HFFc6 (cell line): ENCODE results near the gene TMEM207. TPM values are rescaled to one million over a fixed set of nuclear protein-coding genes. Genes with fewer than 3 reads are reported as not detected.

ENCODE experiments used
- DNase-seq: peaks from one replicate; pipeline ENCODE4 v3.0.0-alpha.2; 2018
- H3K27ac Mint-ChIP-seq: 2 replicates; pipeline ENCODE4 v1.8.0; 2020; ENCODE audit warnings: mild to moderate bottlenecking, mixed read lengths
- H3K27me3 Mint-ChIP-seq: 2 replicates; pipeline ENCODE4 v1.8.0; 2021; ENCODE audit warnings: mild to moderate bottlenecking, moderate library complexity, mixed read lengths; ENCODE audit not compliant: insufficient read depth
- H3K36me3 Mint-ChIP-seq: 2 replicates; pipeline ENCODE4 v1.8.0; 2021; ENCODE audit warnings: low read depth, mixed read lengths
- H3K4me1 Mint-ChIP-seq: 2 replicates; pipeline ENCODE4 v1.8.0; 2020; ENCODE audit warnings: low read depth, mixed read lengths
- H3K4me3 Mint-ChIP-seq: 2 replicates; pipeline ENCODE4 v1.8.0; 2020; ENCODE audit warnings: mild to moderate bottlenecking, moderate library complexity, mixed read lengths
- H3K9me3 Mint-ChIP-seq: 2 replicates; pipeline ENCODE4 v1.8.0; 2020; ENCODE audit warnings: mild to moderate bottlenecking, mixed read lengths
- total RNA-seq, 6 experiments: library from RNA; stranded (reverse); fragmentation: NEBNext Ultra II Directional; extraction: Animal tissue kit (Norgen Biotek cat#: 25700); gene quantifications; 2 replicates in 1 of 6; 3 replicates in 5 of 6; pipeline ENCODE4 v1.2.3, GENCODE V29; 2021
- TF ChIP-seq, protein P1 (sequence below): fragments of 200-600 bp; sonication (generic); IDR thresholded peaks from 2 replicates; pipeline ENCODE4 v1.5.0; 2021; ENCODE audit warnings: antibody characterized with exemption, mild to moderate bottlenecking

The TMEM207 gene
- total RNA-seq, 6 experiments from 2014 or later, result not detected

DNA sequence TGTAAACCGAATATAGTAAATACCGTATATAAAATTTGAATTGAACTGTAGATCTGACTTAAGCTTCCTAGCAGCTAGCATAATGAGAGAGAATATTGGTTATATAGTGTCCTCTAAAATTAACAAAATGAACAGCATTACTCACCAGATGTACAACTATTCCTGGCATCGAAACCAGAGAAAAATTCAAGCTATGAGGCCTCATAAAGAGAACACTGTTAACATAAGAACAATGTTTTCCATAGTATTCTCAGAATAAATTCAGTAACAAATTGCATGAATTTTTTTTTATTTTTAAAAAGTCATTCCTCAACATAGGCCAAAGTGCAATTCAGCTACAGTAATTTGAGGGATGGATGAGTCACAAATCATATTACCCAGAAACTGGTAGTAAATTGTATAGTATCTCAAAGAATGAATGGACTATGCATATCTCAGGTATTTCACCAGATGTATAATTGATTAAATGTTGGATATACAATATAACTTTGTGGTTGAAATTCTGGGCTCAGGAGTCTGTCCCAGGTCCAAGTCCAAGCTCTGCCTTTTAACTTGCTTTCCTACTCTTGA, 5.0 kb downstream of the TMEM207 start:
- H3K9me3 Mint-ChIP-seq, result no peaks in the 10 kb centered on the region
- H3K4me1 Mint-ChIP-seq, result peaks cover 31% of the 10 kb centered on the region
- peak; percentile 20 for DNase-seq
- no peak overlapping the region for H3K4me3 Mint-ChIP-seq
- TF ChIP-seq, protein P1, sequence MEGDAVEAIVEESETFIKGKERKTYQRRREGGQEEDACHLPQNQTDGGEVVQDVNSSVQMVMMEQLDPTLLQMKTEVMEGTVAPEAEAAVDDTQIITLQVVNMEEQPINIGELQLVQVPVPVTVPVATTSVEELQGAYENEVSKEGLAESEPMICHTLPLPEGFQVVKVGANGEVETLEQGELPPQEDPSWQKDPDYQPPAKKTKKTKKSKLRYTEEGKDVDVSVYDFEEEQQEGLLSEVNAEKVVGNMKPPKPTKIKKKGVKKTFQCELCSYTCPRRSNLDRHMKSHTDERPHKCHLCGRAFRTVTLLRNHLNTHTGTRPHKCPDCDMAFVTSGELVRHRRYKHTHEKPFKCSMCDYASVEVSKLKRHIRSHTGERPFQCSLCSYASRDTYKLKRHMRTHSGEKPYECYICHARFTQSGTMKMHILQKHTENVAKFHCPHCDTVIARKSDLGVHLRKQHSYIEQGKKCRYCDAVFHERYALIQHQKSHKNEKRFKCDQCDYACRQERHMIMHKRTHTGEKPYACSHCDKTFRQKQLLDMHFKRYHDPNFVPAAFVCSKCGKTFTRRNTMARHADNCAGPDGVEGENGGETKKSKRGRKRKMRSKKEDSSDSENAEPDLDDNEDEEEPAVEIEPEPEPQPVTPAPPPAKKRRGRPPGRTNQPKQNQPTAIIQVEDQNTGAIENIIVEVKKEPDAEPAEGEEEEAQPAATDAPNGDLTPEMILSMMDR, result no peak
- no peaks in the 10 kb centered on the region for H3K36me3 Mint-ChIP-seq
- H3K27me3 Mint-ChIP-seq, result peaks cover 2% of the 10 kb centered on the region; the same call in 1 of the 2 replicates
- H3K27ac Mint-ChIP-seq, result no peak overlapping the region

DNA sequence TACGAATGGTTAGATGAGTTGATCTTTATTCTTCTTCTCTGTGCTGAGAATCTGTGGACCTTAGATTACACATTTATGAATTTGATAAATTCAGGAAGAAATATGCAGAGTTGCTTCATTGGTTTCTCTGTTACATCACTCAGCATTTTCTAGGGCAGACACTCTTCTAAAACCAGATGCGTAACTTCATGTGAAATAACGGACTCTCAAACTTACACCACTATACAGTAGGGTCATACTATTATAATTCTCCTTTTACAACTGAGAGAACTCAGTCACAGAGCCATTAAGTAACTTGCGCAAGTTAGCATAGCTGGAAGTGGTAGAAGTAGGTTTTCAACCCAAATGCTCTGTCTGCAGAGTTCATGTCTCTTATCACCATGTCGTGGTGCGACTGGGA, 5.7 kb downstream of the TMEM207 start:
- Mint-ChIP-seq H3K4me3 (no peak overlapping the region), H3K9me3 (no peaks in the 10 kb centered on the region), H3K27me3 (peaks cover 2% of the 10 kb centered on the region; the same call in 1 of the 2 replicates), H3K4me1 (peaks cover 31% of the 10 kb centered on the region), H3K27ac (no peak overlapping the region), H3K36me3 (no peaks in the 10 kb centered on the region)
- DNase-seq, result no peak
- TF ChIP-seq, protein P1, result no peak

DNA sequence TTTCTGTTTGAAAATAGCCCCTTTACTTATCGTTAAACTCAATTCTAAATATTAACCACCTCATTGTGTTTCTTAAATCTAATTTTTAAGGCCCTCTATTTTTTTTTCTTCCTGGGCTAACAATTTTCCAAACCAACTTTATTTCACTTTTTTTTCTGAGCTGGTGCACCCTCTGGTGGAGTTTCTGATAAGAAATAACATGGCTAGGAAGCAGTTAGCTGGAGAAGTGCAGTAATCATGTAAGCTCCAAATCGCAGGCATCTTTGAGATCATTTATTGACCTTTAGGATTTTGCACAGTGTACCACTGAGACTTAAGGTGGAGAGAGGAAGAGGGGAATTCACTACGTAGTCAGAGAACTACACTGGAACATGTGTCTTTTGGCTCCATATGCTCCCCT, 6.4 kb downstream of the TMEM207 start:
- TF ChIP-seq, protein P1, result peak; percentile 76
- Mint-ChIP-seq H3K27me3 (peaks cover 2% of the 10 kb centered on the region; the same call in 1 of the 2 replicates), H3K9me3 (no peaks in the 10 kb centered on the region), H3K36me3 (no peaks in the 10 kb centered on the region), H3K4me3 (no peak overlapping the region), H3K4me1 (peaks cover 31% of the 10 kb centered on the region), H3K27ac (no peak overlapping the region)
- DNase-seq, result no peak

DNA sequence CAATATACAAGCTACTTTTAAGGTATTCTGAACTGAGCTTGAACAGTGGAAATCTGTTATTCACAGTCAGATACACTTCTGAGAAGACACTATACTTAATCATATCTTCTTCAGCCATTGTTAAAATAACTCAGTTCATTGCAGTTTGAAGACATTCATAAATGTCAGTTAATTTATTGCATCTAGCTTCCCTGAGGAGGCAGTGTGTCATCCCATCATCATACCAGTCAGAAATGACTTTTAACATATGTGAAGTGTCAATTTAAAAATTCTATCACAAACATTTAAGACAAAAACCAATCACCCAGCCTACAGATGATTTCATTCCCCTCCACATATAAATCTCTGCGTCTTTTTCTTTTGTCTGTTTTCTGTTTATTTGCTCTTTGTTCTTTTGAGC, 7.5 kb downstream of the TMEM207 start:
- Mint-ChIP-seq H3K9me3 (no peaks in the 10 kb centered on the region), H3K4me3 (no peak overlapping the region), H3K27ac (no peak overlapping the region), H3K36me3 (no peaks in the 10 kb centered on the region), H3K4me1 (peaks cover 31% of the 10 kb centered on the region), H3K27me3 (peaks cover 2% of the 10 kb centered on the region; the same call in 1 of the 2 replicates)
- TF ChIP-seq, protein P1, result no peak
- no peak for DNase-seq

DNA sequence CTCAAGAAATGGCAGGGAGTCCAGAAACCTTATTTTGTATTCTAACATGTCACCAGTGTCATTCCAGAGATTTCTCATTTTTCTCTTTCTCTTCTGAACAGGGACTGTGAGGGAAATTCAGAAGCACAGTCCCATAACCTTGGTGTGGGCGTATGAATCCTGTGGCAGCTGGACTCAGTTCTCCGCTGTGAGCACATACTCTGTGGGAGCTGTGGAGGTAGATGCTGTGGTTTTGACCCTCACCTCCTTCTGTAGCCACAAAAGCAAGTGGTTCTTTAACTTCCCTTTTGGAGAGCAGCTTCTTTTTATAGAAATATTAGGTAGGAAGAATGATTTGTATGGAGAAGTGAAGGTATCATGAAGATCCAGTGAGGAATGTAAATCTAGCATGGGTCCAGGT, 13.4 kb downstream of the TMEM207 start:
- DNase-seq, result no peak
- no peaks in the 10 kb centered on the region; the same call in 1 of the 2 replicates for H3K9me3 Mint-ChIP-seq
- H3K4me3 Mint-ChIP-seq, result no peak overlapping the region
- peaks cover 9% of the 10 kb centered on the region; the same call in 1 of the 2 replicates for H3K36me3 Mint-ChIP-seq
- TF ChIP-seq, protein P1, result no peak
- H3K27me3 Mint-ChIP-seq, result peaks cover 1% of the 10 kb centered on the region; the same call in 1 of the 2 replicates
- no peak overlapping the region for H3K27ac Mint-ChIP-seq
- H3K4me1 Mint-ChIP-seq, result peaks cover 22% of the 10 kb centered on the region
